Measurements from ENCODE around the gene FOXO6.

FOXO6 gene

GRCh38 chr1:41428738-41429640, 67.8 kb downstream of the FOXO6 start:
- no peak for DNase-seq

- no peak for DNase-seq
These were observed 68.4 kb downstream of the FOXO6 start for GRCh38 chr1:41429641-41430035.

- no peak for DNase-seq
These were observed 68.8 kb downstream of the FOXO6 start for GRCh38 chr1:41430069-41430468.

- no peak for DNase-seq
These were observed 69.3 kb downstream of the FOXO6 start for GRCh38 chr1:41430582-41430981.

GRCh38 chr1:41431490-41432350, 70.5 kb downstream of the FOXO6 start:
- DNase-seq = no peak

Data from DMS 273 treated with DMSO at 0.1 percent for 48 hours (cell line).